Stomach (tissue), 9 donors: Measurements from ENCODE around the gene NRROS. TPM values are rescaled to one million over a fixed set of nuclear protein-coding genes. Genes with fewer than 3 reads are reported as not detected.
"Not testable (repeated sequence)": the region's sequence is repeated elsewhere in the genome, so short reads cannot be mapped to it uniquely, and the experiment has no call there.

Experiments used
- DNase-seq, 2 donors: peaks; one replicate each; pipeline versions ENCODE4 v3.0.0 to v3.0.0-alpha.2; 2013 to 2019
- H3K27ac ChIP-seq, 5 donors: fragments of 200-600 bp in 4 of 5; sonication (generic) in 4 of 5; one replicate each; pipeline ENCODE4 v1.5.1; 2013 to 2019; ENCODE audit warnings: mild to moderate bottlenecking in 1 of 5, moderate library complexity in 1 of 5
- H3K27me3 ChIP-seq, 3 donors: fragments of 200-600 bp; sonication (generic); one replicate each; pipeline ENCODE4 v1.5.1; 2017 to 2019; ENCODE audit warnings: mixed run types in 1 of 3
- H3K36me3 ChIP-seq, 4 donors: fragments of 200-600 bp; sonication (generic); 1 replicate in 3 of 4; 2 replicates in 1 of 4; pipeline ENCODE4 v1.5.1; 2016 to 2019
- H3K4me1 ChIP-seq, 4 donors: fragments of 200-600 bp; sonication (generic); one replicate each; pipeline ENCODE4 v1.5.1; 2016 to 2019
- H3K4me3 ChIP-seq, 4 donors: fragments of 200-600 bp; sonication (generic) in 3 of 4; one replicate each; pipeline ENCODE4 v1.5.1; 2016 to 2019; ENCODE audit warnings: mild to moderate bottlenecking in 1 of 4
- H3K9me3 ChIP-seq, 4 donors: fragments of 200-600 bp; sonication (generic); one replicate each; pipeline ENCODE4 v1.5.1; 2016 to 2019
- CTCF ChIP-seq, 7 experiments: fragments of 450-650 bp in 4 of 7; fragments of 200-600 bp in 3 of 7; sonication (generic) in 3 of 7; IDR thresholded peaks; one replicate each; pipeline ENCODE4 v1.5.1; 2016 to 2019; ENCODE audit warnings: antibody characterized with exemption in 7 of 7, control low read depth in 2 of 7, mild to moderate bottlenecking in 1 of 7
- EP300 ChIP-seq: sonication (generic); formaldehyde crosslinking; IDR thresholded peaks from one replicate; pipeline ENCODE4 v1.6.1; 2017; ENCODE audit warnings: antibody characterized with exemption
- POLR2A ChIP-seq, 4 donors: fragments of 450-650 bp; IDR thresholded peaks; one replicate each; pipeline ENCODE4 v1.6.1; 2016; ENCODE audit warnings: antibody characterized with exemption in 4 of 4, control low read depth in 2 of 4, mild to moderate bottlenecking in 1 of 4, moderate library complexity in 1 of 4
- POLR2AphosphoS5 ChIP-seq, 3 donors: sonication (generic); formaldehyde crosslinking; IDR thresholded peaks; one replicate each; pipeline ENCODE4 v1.6.1; 2016; ENCODE audit warnings: antibody characterized with exemption in 3 of 3
- WGBS, 5 donors: extraction: QIAGEN DNeasy Blood & Tissue Kit in 3 of 5; methylation state at CpG; one replicate each; pipeline versions ENCODE4 v1.1.5 to v1.1.7; 2013 to 2018; 5-methylcytosine and 5-hydroxymethylcytosine counted together
- intact Hi-C: fragments of 100-400 bp; cut with DNase I; formaldehyde crosslinking; loops from one replicate; pipeline ENCODE4 v1.15.1; 2023; ENCODE audit warnings: low total_unique reads
- polyA plus RNA-seq, 3 donors: library from polyadenylated mRNA; stranded (reverse); fragments of 200-250 nt; gene quantifications; one replicate each; pipeline ENCODE4 v1.2.3, GENCODE V29; 2013
- total RNA-seq, 5 donors: library from RNA; depleted of rRNA; stranded (reverse); fragments of >200 nt; gene quantifications; one replicate each; pipeline versions ENCODE4 v1.1.0 to v1.2.3, GENCODE V29; 2014 to 2016
- donor health status: healthy with polysubstance abuse.
- donor health status: Bipolar disorder and iron deficiency.
- donor health status: healthy.

Gene NRROS
- total and polyA plus RNA-seq, 8 donors, result 0.45 to 5.5 (median 1.4) TPM; not detected in 1

- intact Hi-C loops, result no loop called here
- 81 to 85% (median 82%) methylated on average over 3 to 7 of the region's 7 CpGs for WGBS, 5 donors
- Histone ChIP-seq H3K4me1 (peaks cover 4 to 48% (median 33%) of the 10 kb centered on the region in 4 donors), H3K4me3 (no peak overlapping the region), H3K27ac (no peak overlapping the region), H3K36me3 (no peaks in the 10 kb centered on the region), H3K27me3 (peaks cover 0 to 6% (median 6%) of the 10 kb centered on the region in 3 donors), H3K9me3 (no peaks in the 10 kb centered on the region)
- TF ChIP-seq POLR2AphosphoS5 (IDR thresholded peaks at IDR 0.05), result no peak
- TF ChIP-seq POLR2A (IDR thresholded peaks at IDR 0.05), result no peak
- no peak for TF ChIP-seq EP300
- TF ChIP-seq CTCF (IDR thresholded peaks at IDR 0.05), result no peak
- no peak for DNase-seq
These were observed 4.7 kb upstream of the NRROS start for GRCh38 chr3:196634829-196635228.

- H3K9me3 ChIP-seq, result no peaks in the 10 kb centered on the region
- no peaks in the 10 kb centered on the region for H3K36me3 ChIP-seq
- 75 to 86% (median 83%) methylated on average over 15 to 20 of the region's 20 CpGs for WGBS, 5 donors
- peaks cover 4 to 56% (median 32%) of the 10 kb centered on the region in 4 donors for H3K4me1 ChIP-seq
- H3K4me3 ChIP-seq, result no peak overlapping the region
- peaks cover 0 to 16% (median 7%) of the 10 kb centered on the region in 3 donors for H3K27me3 ChIP-seq
- intact Hi-C loops, result no loop called here
- no peak overlapping the region for H3K27ac ChIP-seq
- no peak for DNase-seq
- TF ChIP-seq EP300 (no peak), POLR2AphosphoS5 (IDR thresholded peaks at IDR 0.05) (no peak), CTCF (IDR thresholded peaks at IDR 0.05) (no peak), POLR2A (IDR thresholded peaks at IDR 0.05) (no peak)
These were observed 2.8 kb upstream of the NRROS start for GRCh38 chr3:196636369-196637349.

GRCh38 chr3:196637941-196638340 is 1.6 kb upstream of the NRROS start:
- peaks cover 0 to 16% (median 7%) of the 10 kb centered on the region in 3 donors for H3K27me3 ChIP-seq
- H3K27ac ChIP-seq, DNase-seq, H3K4me3 ChIP-seq, H3K9me3 ChIP-seq, intact Hi-C loops, H3K36me3 ChIP-seq: not testable (repeated sequence)
- WGBS, 5 donors, result 80 to 93% (median 89%) methylated on average over 4 of the region's 4 CpGs
- H3K4me1 ChIP-seq, result peaks cover 3 to 55% (median 22%) of the 10 kb centered on the region in 4 donors

- TF ChIP-seq CTCF (IDR thresholded peaks at IDR 0.05) (no peak), POLR2AphosphoS5 (IDR thresholded peaks at IDR 0.05) (no peak), POLR2A (IDR thresholded peaks at IDR 0.05) (no peak), EP300 (no peak)
- H3K27me3 ChIP-seq, result peaks cover 0 to 16% (median 7%) of the 10 kb centered on the region in 3 donors
- H3K4me3 ChIP-seq, result peak overlapping the region; percentile 51 to 62 (median 58)
- no peak for DNase-seq
- intact Hi-C loops, result no loop called here
- WGBS, 5 donors, result 29 to 43% (median 36%) methylated on average over 16 to 19 of the region's 19 CpGs
- H3K4me1 ChIP-seq, result peaks cover 0 to 44% (median 14%) of the 10 kb centered on the region in 4 donors
- no peaks in the 10 kb centered on the region for H3K9me3 ChIP-seq
- peak overlapping the region; percentile 41 to 84 (median 80) for H3K27ac ChIP-seq
- no peaks in the 10 kb centered on the region for H3K36me3 ChIP-seq
These were observed 522 bp upstream of the NRROS start for GRCh38 chr3:196638861-196639482.
